Keratinocyte (primary cell): Measurements from ENCODE around the gene WNT4. TPM values are rescaled to one million over a fixed set of nuclear protein-coding genes. Genes with fewer than 3 reads are reported as not detected.

ENCODE experiments used
- DNase-seq: peaks from one replicate; pipeline ENCODE4 v3.0.0-alpha.2; 2011; ENCODE audit warnings: low read depth, missing footprints, low spot score
- FAIRE-seq: peaks from 2 replicates; lab custom pipeline; 2011; peaks lifted over from hg19 to GRCh38; lab: Jason Lieb, UNC
- H2AFZ ChIP-seq: 2 replicates; pipeline ENCODE4 v1.6.0; 2012; ENCODE audit warnings: low read length, control low read depth, inconsistent platforms; ENCODE audit not compliant: control insufficient read depth
- H3K27ac ChIP-seq: 2 replicates; pipeline ENCODE4 v1.5.1; 2011; ENCODE audit warnings: low read length; ENCODE audit not compliant: control insufficient read depth, insufficient read depth
- H3K27me3 ChIP-seq: 3 replicates; pipeline ENCODE4 v1.6.0; 2011; ENCODE audit warnings: low read length; ENCODE audit not compliant: control insufficient read depth, insufficient read depth; ENCODE audit errors: extremely low read depth
- H3K36me3 ChIP-seq, 2 experiments: 2 replicates in 1 of 2; 3 replicates in 1 of 2; pipeline ENCODE4 v1.5.1; 2011; ENCODE audit warnings: low read length in 2 of 2, mild to moderate bottlenecking in 1 of 2; ENCODE audit not compliant: control insufficient read depth in 2 of 2, insufficient read depth in 2 of 2; ENCODE audit errors: extremely low read depth in 1 of 2
- H3K4me1 ChIP-seq: 3 replicates; pipeline ENCODE4 v1.5.1; 2011; ENCODE audit warnings: low read length; ENCODE audit not compliant: control insufficient read depth, insufficient read depth; ENCODE audit errors: extremely low read depth
- H3K4me2 ChIP-seq: 3 replicates; pipeline ENCODE4 v1.6.0; 2011; ENCODE audit warnings: low read depth, low read length; ENCODE audit not compliant: control insufficient read depth, insufficient read depth; ENCODE audit errors: extremely low read depth
- H3K4me3 ChIP-seq, 3 experiments: fragments of 200-600 bp in 1 of 3; sonication (generic) in 1 of 3; 2 replicates in 2 of 3; 3 replicates in 1 of 3; pipeline ENCODE4 v1.5.1; 2011 to 2016; ENCODE audit warnings: low read length in 3 of 3, mild to moderate bottlenecking in 3 of 3, control low read depth in 2 of 3, inconsistent platforms in 1 of 3, low read depth in 1 of 3, mixed read lengths in 1 of 3, mixed run types in 1 of 3, moderate library complexity in 1 of 3; ENCODE audit not compliant: control insufficient read depth in 2 of 3, insufficient read depth in 2 of 3; ENCODE audit errors: extremely low read depth in 1 of 3
- H3K79me2 ChIP-seq: 2 replicates; pipeline ENCODE4 v1.6.0; 2012; ENCODE audit warnings: low read length; ENCODE audit not compliant: control insufficient read depth, insufficient read depth
- H3K9ac ChIP-seq: 3 replicates; pipeline ENCODE4 v1.6.0; 2011; ENCODE audit warnings: low read length; ENCODE audit not compliant: control insufficient read depth, insufficient read depth; ENCODE audit errors: extremely low read depth
- H3K9me1 ChIP-seq: 3 replicates; pipeline ENCODE4 v1.6.0; 2011; ENCODE audit warnings: low read length; ENCODE audit not compliant: control insufficient read depth, insufficient read depth; ENCODE audit errors: extremely low read depth
- H3K9me3 ChIP-seq: 2 replicates; pipeline ENCODE4 v1.5.1; 2012; ENCODE audit warnings: low read depth, low read length; ENCODE audit not compliant: control insufficient read depth
- H4K20me1 ChIP-seq: 3 replicates; pipeline ENCODE4 v1.6.0; 2011; ENCODE audit warnings: low read length; ENCODE audit not compliant: control insufficient read depth, insufficient read depth; ENCODE audit errors: extremely low read depth
- CTCF ChIP-seq, 3 experiments: IDR thresholded peaks in 1 of 3; conservative IDR thresholded peaks in 1 of 3; optimal IDR thresholded peaks in 1 of 3; 2 replicates in 2 of 3; 3 replicates in 1 of 3; pipeline versions ENCODE3 to v1.5.1; 2011; ENCODE audit warnings: low read length in 3 of 3, mild to moderate bottlenecking in 3 of 3, moderate library complexity in 2 of 3, control low read depth in 1 of 3, inconsistent platforms in 1 of 3; ENCODE audit not compliant: insufficient read depth in 2 of 3; ENCODE audit errors: extremely low read depth in 1 of 3
- EZH2 ChIP-seq: IDR thresholded peaks from one replicate; pipeline ENCODE4 v1.6.1; 2012; ENCODE audit warnings: inconsistent platforms, mild to moderate bottlenecking, low read length, moderate library complexity
- dilution Hi-C: fragments of 300-500 bp; cut with MboI; formaldehyde crosslinking; loops from one replicate; pipeline ENCODE4 v1.7.0; 2020; ENCODE audit warnings: low sequenced_read_pairs; ENCODE audit not compliant: extremely low pct_ligation_motif_present
- polyA plus RNA-seq, 5 experiments: library from polyadenylated mRNA; depleted of rRNA in 3 of 5; stranded (reverse) in 3 of 5; stranded (forward) in 1 of 5; unstranded in 1 of 5; fragments of >200 nt; gene quantifications; 1 replicate in 1 of 5; 2 replicates in 3 of 5; 3 replicates in 1 of 5; pipeline versions ENCODE4 v1.2.1 to v1.2.3, GENCODE V29; 2011 to 2012; ENCODE audit warnings: missing spikeins in 2 of 5, low read depth in 1 of 5, low replicate concordance in 1 of 5

Gene WNT4
- polyA plus RNA-seq, 1 donor (not counting 4 experiments of a cell fraction or from before 2014, with no cell fraction given), result 2.6 TPM

- Histone ChIP-seq H3K36me3 (peaks cover 42 to 50% of the 10 kb centered on the region in 2 experiments), H3K9me3 (no peaks in the 10 kb centered on the region), H3K4me1 (peaks cover 12% of the 10 kb centered on the region), H2AFZ (no peak overlapping the region), H3K4me3 (no peak overlapping the region), H4K20me1 (peaks cover 27% of the 10 kb centered on the region), H3K4me2 (no peak overlapping the region), H3K9me1 (no peaks in the 10 kb centered on the region), H3K79me2 (peaks cover 50% of the 10 kb centered on the region), H3K9ac (no peak overlapping the region), H3K27ac (no peak overlapping the region), H3K27me3 (no peaks in the 10 kb centered on the region)
- dilution Hi-C loops, result no loop called here
- no peak for FAIRE-seq
- DNase-seq, result no peak
- no peak for TF ChIP-seq CTCF (optimal IDR thresholded peaks at IDR 0.05 in 1 of 3, IDR thresholded peaks at IDR 0.05 in 1 of 3, conservative IDR thresholded peaks at IDR 0.05 in 1 of 3; ENCODE audit: extremely low read depth in 1 of 3, insufficient read depth in 2 of 3, low read length in 3 of 3)
- TF ChIP-seq EZH2, result no peak
Observed at GRCh38 chr1:22111115-22111514, 31.8 kb downstream of the WNT4 start.

GRCh38 chr1:22110016-22110415 lies 32.9 kb downstream of the WNT4 start:
- Histone ChIP-seq H4K20me1 (peaks cover 36% of the 10 kb centered on the region), H3K4me1 (peaks cover 13% of the 10 kb centered on the region), H3K79me2 (peaks cover 51% of the 10 kb centered on the region), H3K4me2 (no peak overlapping the region), H2AFZ (no peak overlapping the region), H3K4me3 (no peak overlapping the region), H3K9me1 (no peaks in the 10 kb centered on the region), H3K36me3 (peaks cover 41 to 48% of the 10 kb centered on the region in 2 experiments), H3K27me3 (no peaks in the 10 kb centered on the region), H3K9ac (no peak overlapping the region), H3K27ac (no peak overlapping the region), H3K9me3 (no peaks in the 10 kb centered on the region)
- no peak for TF ChIP-seq EZH2
- dilution Hi-C loops, result no loop called here
- no peak for DNase-seq
- FAIRE-seq, result no peak
